ENCODE measurements around the gene HSPB9. TPM values are rescaled to one million over a fixed set of nuclear protein-coding genes. Genes with fewer than 3 reads are reported as not detected.

Gene HSPB9
- total RNA-seq, 1 experiment from 2014 or later: not detected

DNA sequence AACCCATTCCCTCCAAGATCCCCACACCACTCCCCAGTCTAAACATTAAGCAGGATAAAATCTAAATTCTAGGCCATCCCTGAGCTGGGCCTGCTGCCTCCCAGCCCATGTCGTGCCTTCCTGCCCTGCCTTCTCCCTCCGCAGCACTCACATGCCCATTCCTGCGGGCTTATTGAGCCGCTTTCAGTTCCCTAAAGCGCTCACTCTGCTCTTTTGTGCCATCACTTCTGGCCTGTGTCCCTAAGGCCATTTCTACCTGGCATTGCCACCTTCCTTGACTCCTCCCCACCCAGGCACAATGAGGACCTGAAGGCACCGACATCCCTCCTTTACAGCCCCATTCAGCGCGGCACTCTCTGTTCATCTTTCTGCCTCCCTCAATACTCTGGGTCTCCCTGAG, 45.2 kb downstream of the HSPB9 start:
- no peaks in the 10 kb centered on the region for H3K9me3 Mint-ChIP-seq (ENCODE audit: unreplicated experiment)
- no peaks in the 10 kb centered on the region for H3K4me1 Mint-ChIP-seq (ENCODE audit: insufficient read depth, unreplicated experiment)
- TF ChIP-seq, protein P1, sequence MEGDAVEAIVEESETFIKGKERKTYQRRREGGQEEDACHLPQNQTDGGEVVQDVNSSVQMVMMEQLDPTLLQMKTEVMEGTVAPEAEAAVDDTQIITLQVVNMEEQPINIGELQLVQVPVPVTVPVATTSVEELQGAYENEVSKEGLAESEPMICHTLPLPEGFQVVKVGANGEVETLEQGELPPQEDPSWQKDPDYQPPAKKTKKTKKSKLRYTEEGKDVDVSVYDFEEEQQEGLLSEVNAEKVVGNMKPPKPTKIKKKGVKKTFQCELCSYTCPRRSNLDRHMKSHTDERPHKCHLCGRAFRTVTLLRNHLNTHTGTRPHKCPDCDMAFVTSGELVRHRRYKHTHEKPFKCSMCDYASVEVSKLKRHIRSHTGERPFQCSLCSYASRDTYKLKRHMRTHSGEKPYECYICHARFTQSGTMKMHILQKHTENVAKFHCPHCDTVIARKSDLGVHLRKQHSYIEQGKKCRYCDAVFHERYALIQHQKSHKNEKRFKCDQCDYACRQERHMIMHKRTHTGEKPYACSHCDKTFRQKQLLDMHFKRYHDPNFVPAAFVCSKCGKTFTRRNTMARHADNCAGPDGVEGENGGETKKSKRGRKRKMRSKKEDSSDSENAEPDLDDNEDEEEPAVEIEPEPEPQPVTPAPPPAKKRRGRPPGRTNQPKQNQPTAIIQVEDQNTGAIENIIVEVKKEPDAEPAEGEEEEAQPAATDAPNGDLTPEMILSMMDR (IDR thresholded peaks at IDR 0.05; ENCODE audit: unreplicated experiment): no peak
- intact Hi-C loops (cut with micrococcal nuclease): no loop called here
- H3K4me3 Mint-ChIP-seq (ENCODE audit: unreplicated experiment): no peak overlapping the region
- ChIA-PET CTCF (interaction anchor here (0.6 kb wide), 2 partner anchors 107 to 218 kb away, joined by 3 to 4 read pairs; no protein-coding TSS in a partner anchor), POLR2A (no interaction called here)
- no TSS peak for BruUV-seq (replicated peaks)
- no peak overlapping the region for H3K27ac Mint-ChIP-seq (ENCODE audit: low read depth, unreplicated experiment)
- DNase-seq (ENCODE audit: unreplicated experiment): no peak
- H3K27me3 Mint-ChIP-seq (ENCODE audit: insufficient read depth, unreplicated experiment): peaks cover 22% of the 10 kb centered on the region
- no peaks in the 10 kb centered on the region for H3K36me3 Mint-ChIP-seq (ENCODE audit: insufficient read depth, unreplicated experiment)

- no TSS peak for BruUV-seq (replicated peaks)
- Mint-ChIP-seq H3K36me3 (ENCODE audit: insufficient read depth, unreplicated experiment) (no peaks in the 10 kb centered on the region), H3K9me3 (ENCODE audit: unreplicated experiment) (no peaks in the 10 kb centered on the region), H3K27ac (ENCODE audit: low read depth, unreplicated experiment) (no peak overlapping the region), H3K27me3 (ENCODE audit: insufficient read depth, unreplicated experiment) (peaks cover 29% of the 10 kb centered on the region), H3K4me3 (ENCODE audit: unreplicated experiment) (no peak overlapping the region), H3K4me1 (ENCODE audit: insufficient read depth, unreplicated experiment) (no peaks in the 10 kb centered on the region)
- POLR2A ChIA-PET: no interaction called here
- intact Hi-C loops (cut with micrococcal nuclease): no loop called here
- TF ChIP-seq, protein P1 (IDR thresholded peaks at IDR 0.05; ENCODE audit: unreplicated experiment): no peak
- CTCF ChIA-PET: no interaction called here
- no peak for DNase-seq (ENCODE audit: unreplicated experiment)
Measured at GRCh38 chr17:42169351-42169750, 46.7 kb downstream of the HSPB9 start.

DNA sequence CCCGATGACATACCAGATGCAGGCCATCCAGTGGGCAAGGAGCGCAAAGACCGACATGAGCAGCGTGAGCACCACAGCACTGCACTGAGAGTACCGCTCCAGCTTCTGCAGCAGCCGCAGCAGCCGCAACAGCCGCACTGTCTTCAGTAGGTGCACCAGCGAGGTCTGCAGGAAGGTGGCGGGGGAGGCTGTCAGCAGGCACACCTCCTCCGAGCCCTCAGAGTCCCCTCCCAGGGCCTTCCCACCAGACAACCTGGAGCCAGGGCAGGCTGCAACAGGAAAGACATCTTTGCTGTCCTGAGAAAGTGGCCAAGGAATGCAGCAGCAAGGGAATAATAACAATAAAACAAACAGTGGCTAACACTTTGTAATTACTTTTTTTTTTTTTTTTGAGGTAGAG, 49.2 kb downstream of the HSPB9 start:
- no peak for DNase-seq (ENCODE audit: unreplicated experiment)
- intact Hi-C loops (cut with micrococcal nuclease): no loop called here
- CTCF ChIA-PET: no interaction called here
- Mint-ChIP-seq H3K9me3 (ENCODE audit: unreplicated experiment) (no peaks in the 10 kb centered on the region), H3K4me3 (ENCODE audit: unreplicated experiment) (no peak overlapping the region), H3K36me3 (ENCODE audit: insufficient read depth, unreplicated experiment) (no peaks in the 10 kb centered on the region), H3K27ac (ENCODE audit: low read depth, unreplicated experiment) (no peak overlapping the region), H3K27me3 (ENCODE audit: insufficient read depth, unreplicated experiment) (peaks cover 46% of the 10 kb centered on the region), H3K4me1 (ENCODE audit: insufficient read depth, unreplicated experiment) (no peaks in the 10 kb centered on the region)
- no TSS peak for BruUV-seq (replicated peaks)
- POLR2A ChIA-PET: interaction anchor here (0.6 to 0.9 kb wide), 2 partner anchors 18 to 437 kb away, joined by 3 read pairs; no protein-coding TSS in a partner anchor
- TF ChIP-seq, protein P1 (IDR thresholded peaks at IDR 0.05; ENCODE audit: unreplicated experiment): no peak

Other genes with a start within 250 kb of the HSPB9 start
- gene ACLY, start 203.9 kb upstream of the HSPB9 start, total RNA-seq (2022): 67.7 and 67.9 TPM in 2 replicates
- gene ODAD4, start 192.2 kb upstream of the HSPB9 start, total RNA-seq (2022): 0.96 and 1.3 TPM in 2 replicates
- 42.6 and 46.2 TPM in 2 replicates for gene CNP, start 156.0 kb upstream of the HSPB9 start, total RNA-seq (2022)
- gene DNAJC7, start 105.4 kb upstream of the HSPB9 start, total RNA-seq (2022): 112 and 130 TPM in 2 replicates
- gene NKIRAS2, start 102.7 kb upstream of the HSPB9 start, total RNA-seq (2022): 34.1 and 40.0 TPM in 2 replicates
- 0.72 and 0.81 TPM in 2 replicates for gene C17orf113, start 72.2 kb upstream of the HSPB9 start, total RNA-seq (2022)
- 0.26 and 0.44 TPM in 2 replicates for gene ZNF385C, start 24.3 kb upstream of the HSPB9 start, total RNA-seq (2022)
- gene DHX58, start 10.1 kb upstream of the HSPB9 start, total RNA-seq (2022): 2.8 and 4.2 TPM in 2 replicates
- gene KAT2A, start 1.4 kb upstream of the HSPB9 start, total RNA-seq (2022): 37.4 and 44.6 TPM in 2 replicates
- 101 and 119 TPM in 2 replicates for gene RAB5C, start 32.2 kb downstream of the HSPB9 start, total RNA-seq (2022)
- not detected in 2 replicates for gene KCNH4, start 58.3 kb downstream of the HSPB9 start, total RNA-seq (2022)
- not detected in 2 replicates for gene HCRT, start 62.6 kb downstream of the HSPB9 start, total RNA-seq (2022)
- gene GHDC, start 71.7 kb downstream of the HSPB9 start, total RNA-seq (2022): 6.8 and 8.9 TPM in 2 replicates
- gene STAT5B, start 153.6 kb downstream of the HSPB9 start, total RNA-seq (2022): 29.8 and 32.6 TPM in 2 replicates
- gene STAT5A, start 165.7 kb downstream of the HSPB9 start, total RNA-seq (2022): 1.0 and 1.7 TPM in 2 replicates

Data from MCF 10A (cell line).